Fibroblast of skin of right biceps (primary cell): Measurements from ENCODE around the gene ALG9.
"Not testable (repeated sequence)": the region's sequence is repeated elsewhere in the genome, so short reads cannot be mapped to it uniquely, and the experiment has no call there.

Source experiments
- DNase-seq: peaks from one replicate; pipeline ENCODE4 v3.0.0-alpha.2; 2013

Gene ALG9

DNA sequence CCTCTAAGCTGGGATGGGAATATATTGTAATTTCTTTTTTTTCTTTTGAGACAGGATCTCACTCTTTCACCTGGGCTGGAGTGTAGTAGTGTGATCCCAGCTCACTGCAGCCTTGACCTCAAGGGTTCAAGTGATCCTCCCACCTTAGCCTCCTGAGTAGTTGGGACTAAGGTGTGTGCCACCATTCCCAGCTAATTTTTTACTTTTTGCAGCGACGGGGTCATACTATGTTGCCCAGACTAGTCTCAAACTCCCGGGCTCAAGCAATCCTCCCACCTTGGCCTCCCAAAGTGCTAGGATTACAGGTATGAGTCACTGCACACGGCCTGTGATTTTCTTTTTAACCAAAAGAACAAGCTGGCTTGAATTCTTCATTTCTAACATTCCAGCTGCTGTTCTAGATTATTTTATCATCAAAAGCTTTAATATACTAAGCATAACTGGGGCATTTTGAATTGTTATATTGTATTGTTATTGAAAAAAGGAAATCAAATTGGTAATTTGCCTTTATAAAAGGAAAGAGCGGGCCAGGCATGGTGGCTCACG lies 78.4 kb downstream of the ALG9 start:
- DNase-seq = peak; percentile 16

DNA sequence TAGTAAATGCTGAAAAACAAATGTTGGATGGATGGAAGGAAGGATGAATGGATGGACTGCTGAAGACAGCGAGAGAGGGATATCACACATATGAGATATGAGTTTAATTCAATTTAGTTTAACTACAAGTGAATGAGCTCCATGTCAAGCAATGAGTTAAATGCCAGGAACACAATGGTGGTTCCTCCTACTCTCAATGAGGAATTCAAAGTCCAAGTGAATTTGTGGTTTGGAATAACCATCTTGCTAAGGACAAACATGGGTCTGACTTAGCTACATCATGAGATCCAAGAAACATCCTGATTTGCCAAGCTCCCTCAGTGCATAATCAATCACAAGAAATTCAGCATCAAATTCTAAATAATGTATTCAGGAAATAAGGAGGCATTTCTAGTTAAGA lies 79.1 kb downstream of the ALG9 start:
- no peak for DNase-seq

DNA sequence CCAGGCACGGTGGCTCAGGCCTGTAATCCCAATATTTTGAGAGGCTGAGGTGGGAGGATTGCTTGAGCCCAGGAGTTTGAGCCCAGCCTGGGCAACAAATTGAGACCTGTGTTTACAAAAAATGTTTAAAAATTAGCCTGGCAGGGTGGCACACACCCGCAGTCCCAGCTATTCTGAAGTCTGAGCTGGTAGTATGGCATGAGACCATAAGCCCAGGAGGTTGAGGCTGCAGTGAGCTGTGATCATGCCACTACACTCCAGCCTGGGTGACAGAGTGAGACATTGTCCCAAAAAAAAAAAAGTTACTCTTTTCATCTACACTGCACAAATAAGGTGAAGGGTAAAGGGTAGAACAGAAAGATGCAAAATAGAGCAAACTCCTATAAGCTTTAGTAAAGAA lies 82.9 kb downstream of the ALG9 start:
- no peak for DNase-seq

DNA sequence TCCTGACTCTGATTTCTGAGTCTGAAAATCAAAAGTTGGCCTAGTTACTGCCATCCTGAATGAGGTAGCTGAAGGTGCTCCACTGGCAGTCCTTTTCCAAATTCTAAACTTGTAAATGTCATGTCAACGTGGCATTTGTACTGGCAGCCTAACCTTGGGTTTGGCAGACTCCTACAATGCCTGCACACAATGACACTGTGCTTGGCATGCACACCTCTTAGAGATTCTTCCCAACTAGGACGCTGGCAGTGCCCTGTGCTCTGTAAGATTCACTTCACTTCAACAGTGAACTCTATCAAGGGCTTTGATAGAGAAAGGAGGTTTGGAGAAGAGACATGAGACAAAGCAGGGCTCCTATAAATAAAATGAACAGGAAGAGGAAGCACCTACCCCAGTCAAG lies 83.3 kb downstream of the ALG9 start:
- DNase-seq = no peak

DNA sequence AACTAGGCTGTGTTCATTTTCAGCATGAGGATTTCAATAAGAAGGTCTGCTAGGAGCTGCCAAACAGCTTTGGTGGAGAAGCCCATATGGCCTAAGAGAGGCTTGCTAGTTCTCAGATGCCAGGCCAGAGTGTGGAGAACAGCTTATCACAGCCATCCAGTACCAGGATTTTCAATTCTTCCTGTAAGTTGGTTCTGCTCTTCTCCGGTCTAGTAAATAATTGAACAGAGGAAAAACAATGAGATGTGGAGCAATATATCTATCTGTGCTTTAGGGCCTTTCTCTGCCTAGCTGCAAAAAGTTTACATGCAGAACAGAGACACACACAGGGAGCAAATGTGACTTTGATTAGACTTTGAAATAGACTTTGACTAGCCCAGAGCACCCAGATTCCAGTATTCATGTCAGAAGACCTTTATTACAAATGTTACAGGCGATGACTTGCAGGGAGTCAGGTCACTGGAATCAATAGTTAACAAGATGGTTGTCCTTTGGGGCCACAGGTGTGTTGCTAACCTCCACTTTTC lies 85.4 kb downstream of the ALG9 start:
- no peak for DNase-seq

DNA sequence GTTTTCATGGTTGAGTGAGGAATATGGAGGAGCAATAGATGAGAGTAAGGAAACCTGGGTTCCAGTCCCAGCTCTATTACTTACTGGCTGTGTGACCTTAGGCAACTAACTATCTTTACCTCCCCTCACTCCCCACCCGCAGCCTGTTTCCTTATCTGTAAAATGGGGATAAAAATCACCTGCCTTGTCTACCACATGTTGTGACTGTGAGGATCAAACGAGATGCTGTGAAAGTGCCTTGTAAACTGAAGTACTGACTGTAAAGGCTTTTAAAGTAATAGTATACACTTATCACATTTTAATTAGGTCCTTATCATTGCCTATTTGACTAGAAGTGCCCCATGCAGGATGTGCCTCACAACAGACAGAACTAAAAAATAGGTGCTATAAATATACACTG lies 86.3 kb downstream of the ALG9 start:
- DNase-seq = no peak

DNA sequence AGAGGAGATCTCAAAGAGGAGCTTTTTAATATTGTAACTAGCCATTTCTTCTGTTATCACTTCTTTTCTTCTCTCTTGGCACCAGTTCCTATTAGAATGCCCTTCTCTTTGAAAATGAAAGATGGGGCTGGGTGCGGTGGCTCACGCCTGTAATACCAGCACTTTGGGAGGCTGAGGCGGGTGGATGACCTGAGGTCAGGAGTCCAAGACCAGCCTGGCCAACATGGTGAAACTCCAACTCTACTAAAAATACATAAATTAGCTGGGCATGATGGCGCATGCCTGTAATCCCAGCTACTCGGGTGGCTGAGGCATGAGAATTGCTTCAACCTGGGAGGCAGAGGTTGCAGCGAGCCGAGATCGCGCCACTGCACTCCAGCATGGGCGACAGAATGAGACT lies 87.1 kb downstream of the ALG9 start:
- not testable (repeated sequence) for DNase-seq

- DNase-seq = no peak
Observed at GRCh38 chr11:111782109-111782741, 89.2 kb downstream of the ALG9 start.

DNA sequence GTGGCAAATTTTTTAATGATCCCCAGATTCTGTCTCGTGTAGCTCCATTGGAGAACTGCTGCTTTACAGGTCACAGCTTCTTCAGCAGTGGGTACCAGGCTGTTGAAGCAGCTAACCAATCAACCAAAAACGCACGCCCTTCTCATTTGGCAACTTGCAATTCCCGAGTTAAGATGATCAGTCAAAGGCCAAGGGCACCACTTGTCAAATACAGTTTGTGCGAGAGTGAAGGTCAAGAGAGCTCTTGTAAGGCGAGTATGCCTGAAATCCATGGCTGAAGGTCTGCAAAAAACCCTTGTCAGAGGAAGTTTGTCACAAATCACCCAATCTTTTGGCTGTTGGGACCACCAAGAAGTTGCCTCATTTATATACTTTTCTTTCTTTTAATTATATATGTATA lies 92.3 kb downstream of the ALG9 start:
- DNase-seq = no peak

DNA sequence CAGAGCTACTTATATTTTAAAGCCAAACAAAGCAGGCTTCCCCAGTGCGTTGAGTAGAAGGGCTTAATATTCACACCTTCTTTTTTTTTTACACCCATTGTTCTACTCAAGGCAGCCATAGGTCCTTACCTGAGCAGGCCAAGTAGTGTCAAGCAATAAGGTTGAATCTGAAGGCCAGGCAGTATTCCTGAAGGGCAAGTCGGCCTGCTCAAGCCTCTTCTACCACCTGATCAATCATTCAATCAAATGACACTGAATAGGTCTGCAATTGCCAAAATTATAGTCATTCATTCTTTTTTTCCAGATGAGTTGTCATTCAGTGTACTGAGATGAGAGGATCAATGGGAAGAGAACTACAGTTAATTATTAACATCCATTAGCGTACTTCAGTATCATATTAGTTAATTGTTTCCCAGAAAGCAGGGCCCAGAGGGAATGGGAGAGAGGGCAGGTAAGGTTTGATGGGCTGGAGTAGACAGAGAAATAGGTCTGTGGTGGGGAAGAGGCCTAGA lies 93.3 kb downstream of the ALG9 start:
- DNase-seq = no peak

DNA sequence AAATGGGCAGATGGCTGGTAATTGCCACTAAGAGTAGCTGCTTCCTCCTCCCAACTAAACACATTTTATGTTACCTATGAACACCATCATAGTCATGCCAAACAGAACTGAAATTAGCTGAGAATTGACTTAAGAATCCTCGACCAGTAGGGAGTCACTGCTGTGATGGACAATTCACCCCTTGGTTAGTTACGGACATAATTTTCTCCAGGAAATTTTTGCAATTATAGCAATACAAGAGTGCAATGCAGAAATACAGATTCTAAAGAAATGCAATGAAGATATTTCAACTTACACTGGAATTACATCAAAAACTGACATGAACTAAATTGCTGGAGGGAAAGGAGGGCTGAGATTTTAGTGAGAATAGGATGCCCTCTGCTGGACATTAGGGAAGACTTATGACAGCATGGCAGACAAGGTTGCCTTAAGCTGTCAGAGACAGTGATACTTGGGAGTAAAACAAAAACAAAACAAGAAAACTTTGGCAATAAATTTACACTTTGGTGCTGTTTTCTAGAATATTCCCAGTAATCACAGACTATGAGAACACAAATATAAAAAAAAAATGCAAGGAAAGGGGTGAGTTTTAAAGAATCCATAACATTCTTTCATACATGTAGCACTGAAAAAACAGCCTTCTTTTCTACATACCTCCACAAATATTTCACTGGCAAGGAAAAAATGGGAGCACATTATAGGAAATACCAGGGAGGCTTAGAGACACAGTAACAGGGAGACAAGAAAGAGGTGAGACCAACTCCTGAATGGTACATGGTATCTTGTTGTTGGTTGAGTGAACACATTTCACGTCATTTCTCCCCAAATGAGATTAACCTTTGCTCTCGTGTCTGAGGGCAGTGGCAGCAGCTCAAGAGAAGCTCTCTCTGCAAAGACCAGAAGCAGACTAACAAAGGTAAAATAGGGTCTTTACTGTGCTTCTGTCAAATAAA lies 94.0 kb downstream of the ALG9 start:
- DNase-seq = peak; percentile 74

DNA sequence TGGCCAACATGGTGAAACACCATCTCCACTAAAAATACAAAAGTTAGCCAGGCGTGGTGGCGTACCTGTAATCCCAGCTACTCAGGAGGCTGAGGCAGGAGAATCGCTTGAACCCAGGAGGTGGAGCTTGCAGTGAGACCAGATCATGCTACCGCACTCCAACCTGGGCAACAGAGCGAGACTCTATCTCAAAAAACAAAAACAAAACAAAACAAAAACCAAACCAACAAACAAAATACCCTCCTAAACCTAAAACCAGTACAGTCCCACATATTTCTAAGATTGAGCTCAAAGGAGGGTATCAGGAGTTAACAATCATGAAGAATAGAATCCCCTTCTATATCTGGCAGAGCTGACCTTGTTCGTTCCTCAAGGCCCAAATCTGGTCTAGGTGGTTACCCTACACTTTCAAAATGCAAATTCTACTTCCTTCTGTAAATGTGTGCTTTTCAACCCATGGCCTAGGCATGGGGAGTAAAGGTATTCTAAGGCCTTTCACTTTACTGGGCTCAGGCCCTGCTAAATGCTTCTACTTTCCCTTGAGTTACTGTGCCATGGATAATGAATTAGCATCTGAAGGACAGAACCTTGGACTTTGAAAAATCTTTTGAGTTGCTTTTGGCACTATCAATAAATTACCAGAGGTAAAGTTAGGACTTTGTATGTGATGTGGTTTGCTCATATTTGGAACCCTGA lies 94.8 kb downstream of the ALG9 start:
- no peak for DNase-seq

DNA sequence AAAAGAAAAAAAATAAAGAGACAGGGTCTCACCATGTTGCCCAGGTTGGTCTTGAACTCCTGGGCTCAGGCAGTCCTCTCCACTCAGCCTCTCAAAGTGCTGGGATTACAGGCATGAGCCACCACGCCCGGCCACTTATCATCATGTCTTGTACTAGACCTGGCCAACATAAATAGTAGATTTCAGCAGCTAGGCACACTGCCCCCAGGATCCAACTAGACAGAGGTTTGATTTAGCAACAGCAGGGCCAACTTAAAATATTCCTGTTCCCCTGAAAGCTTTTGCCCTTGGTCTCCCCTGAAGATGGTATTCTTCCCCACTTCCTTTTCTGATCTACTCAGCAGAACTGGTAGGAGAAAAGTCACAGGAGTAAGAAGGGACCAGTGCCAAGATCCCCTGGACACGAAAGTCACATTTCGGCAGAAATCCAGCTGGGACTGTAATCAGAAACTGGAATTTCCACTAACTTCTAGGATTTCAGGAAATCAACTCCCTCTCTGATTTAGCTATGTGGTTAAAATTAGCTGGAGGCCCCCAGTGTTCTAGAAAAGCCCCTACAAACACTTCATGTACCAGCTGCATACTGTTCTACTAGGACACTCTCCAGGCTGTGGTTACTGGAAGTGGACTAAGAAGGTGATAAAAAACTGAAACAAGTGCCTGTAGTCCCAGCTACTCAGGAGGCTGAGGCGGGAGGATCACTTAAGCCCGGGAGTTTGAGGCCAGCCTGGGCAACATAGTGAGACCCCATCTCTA lies 96.2 kb downstream of the ALG9 start:
- DNase-seq = peak; percentile 48

DNA sequence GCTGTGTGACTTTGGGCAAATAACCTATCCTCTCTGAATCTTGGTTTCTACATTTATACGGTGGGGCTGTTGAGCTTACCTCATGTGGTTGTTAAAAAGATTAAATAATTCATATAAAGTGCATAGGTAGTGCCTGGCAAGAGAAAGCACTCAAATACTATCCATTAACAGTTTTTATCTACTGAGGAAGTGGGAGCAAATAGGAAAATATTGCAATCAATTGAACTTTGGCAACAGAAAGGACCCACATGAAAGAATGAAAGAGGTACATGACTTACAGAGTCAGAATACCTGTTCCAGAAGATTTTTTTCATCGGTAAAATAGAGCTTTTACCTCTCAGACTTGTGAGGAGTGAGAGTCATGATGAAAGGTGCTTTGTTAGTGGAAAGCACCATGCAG lies 98.8 kb downstream of the ALG9 start:
- no peak for DNase-seq

- DNase-seq = not testable (repeated sequence)
Observed at GRCh38 chr11:111771205-111771604, 100.2 kb downstream of the ALG9 start.

- DNase-seq = no peak
Observed at GRCh38 chr11:111770581-111771134, 100.7 kb downstream of the ALG9 start.

DNA sequence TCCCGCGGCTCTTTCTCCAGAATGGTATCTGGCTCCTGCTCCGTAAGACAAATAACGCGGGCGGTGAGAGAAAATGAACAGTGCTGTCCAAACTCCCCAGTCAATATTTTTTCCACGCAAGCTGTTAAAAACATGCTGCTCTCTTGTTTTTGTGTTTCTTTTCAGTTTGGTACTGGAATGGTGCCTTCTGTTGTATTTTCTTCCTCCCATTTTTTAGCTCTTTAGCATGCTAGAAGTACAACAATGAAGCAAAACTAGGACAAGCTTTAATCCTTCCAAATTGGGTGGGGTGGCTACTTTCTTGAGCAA lies 104.6 kb downstream of the ALG9 start:
- DNase-seq = no peak

DNA sequence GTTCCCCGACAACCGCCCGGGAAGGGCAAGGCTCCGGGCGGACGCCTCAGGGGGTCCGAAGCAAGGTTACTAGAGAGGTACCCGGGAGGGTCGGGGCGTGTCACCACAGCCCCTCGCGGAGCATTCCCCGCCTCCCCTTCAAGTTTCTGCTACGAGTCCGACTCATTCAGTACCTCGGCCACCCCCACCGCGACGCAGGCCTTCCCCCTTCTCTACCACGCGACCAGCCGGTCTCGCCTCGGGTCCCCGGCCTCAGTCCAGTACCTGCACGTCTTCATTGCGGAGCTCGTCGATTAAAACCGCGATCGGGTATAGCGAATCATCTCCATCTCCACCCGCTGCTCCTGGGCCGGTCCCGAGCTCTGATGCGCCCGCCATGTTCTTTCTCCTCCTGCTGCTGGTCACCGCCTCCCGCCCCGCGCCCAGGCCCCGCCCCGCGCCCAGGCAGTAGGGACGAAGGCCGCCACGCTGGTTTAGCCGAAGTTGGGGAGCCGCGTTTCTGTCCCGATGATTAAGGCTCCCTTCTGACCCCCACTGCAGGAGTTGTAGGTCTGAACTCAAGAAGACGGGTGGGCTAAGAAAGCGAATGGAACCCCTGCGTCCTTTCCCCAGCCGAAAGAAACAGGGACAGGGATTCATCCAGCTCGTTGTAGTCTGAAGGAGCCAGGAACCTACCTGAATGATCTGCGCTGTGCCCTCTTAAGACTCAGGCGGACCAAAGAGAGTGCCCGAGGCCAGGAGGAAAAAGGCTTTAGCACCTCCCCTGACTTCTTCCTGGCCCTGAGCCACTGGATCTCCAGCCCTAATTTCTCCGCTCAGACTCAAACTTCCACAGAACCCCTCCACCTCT lies 105.2 kb downstream of the ALG9 start, which contains the start of gene PPP2R1B:
Gene PPP2R1B, minus strand, starts transcription at position 406 of the 850 bp plus-strand sequence. Its CDS starts 28 bp downstream, at position 378.
- peak; percentile 66 for DNase-seq

GRCh38 chr11:111765320-111765983 lies 105.9 kb downstream of the ALG9 start:
- DNase-seq = no peak

DNA sequence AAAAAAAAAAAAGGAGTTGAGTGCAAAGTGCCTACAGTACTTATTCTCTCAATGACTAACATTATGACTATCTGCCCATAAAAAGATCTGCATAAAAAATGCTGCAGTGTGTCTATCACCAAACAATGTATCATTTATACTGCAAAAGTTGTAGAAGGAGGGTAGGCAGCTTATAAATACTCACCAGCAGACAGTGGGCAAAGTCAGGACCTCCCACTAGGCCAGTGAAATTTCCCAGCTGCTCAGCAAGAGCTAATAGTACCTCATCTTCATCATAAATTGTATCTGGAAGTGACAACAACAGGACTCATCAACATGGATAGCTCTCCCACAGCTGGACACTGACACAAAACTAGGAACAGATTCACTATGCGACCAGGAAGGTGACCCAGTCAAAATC lies 106.8 kb downstream of the ALG9 start:
- DNase-seq = peak; percentile 31
